Right renal cortex interstitium (tissue), 3 donors: Measurements from ENCODE around the gene IRF6. TPM values are rescaled to one million over a fixed set of nuclear protein-coding genes. Genes with fewer than 3 reads are reported as not detected.

Source experiments
- DNase-seq, 3 donors: peaks; one replicate each; pipeline ENCODE4 v3.0.0-alpha.2; 2013; ENCODE audit warnings: low read depth in 3 of 3, low spot score in 2 of 3
- polyA plus RNA-seq, 3 donors: library from polyadenylated mRNA; unstranded; fragments of 120-200 nt; gene quantifications; one replicate each; pipeline ENCODE4 v1.2.1, GENCODE V29; 2013; ENCODE audit not compliant: insufficient read length in 3 of 3

Gene IRF6
- 10 to 100 TPM; 17.3 to 20.7 (median 19.4) TPM for polyA plus RNA-seq

DNA sequence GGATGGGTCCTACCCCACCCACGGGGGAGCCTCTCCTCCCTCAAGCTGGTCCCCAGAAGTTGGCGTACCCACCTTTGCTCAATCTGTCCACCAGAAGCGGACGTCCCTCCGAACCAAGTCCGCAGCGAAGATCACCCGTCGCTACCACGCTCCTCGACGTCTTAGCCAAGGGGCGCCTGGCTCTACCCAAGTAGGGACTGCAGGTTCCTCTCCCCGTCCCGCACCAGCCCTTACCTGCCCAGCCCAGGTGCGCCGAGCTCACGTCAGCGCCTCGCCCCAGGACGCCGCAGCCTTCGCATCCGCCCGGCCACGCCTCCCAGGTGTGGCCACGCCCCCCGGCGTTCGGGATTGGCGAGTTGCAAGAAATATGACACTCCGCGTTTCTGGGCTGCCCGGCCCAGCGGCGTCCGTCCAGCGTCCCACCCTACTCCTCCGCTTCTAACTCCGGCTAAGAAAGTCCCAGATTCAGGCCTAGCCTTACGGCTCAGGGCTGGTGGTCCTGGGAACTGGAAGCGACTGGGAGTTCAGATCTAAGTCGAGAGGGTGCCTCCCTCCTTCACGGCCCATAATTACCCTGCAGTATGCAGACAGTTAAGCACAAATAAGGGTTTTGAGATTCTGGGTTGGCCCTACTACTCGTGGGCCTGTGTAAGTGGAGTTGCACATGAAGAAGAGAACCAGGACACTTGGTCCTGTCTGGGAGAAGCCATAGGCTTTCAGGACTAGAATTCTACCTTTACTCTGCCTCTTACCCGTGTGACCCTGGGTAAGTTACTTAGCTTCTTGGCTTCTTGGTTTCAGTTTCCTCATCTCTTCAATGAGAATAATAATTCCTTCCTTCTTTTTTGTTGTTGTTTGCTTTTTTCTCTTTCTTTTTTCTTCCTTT, at the start of gene IRF6:
Gene IRF6 (minus strand): TSS at position 268 of the 886 bp plus-strand sequence. CDS start 4,729 bp downstream, outside the sequence.
- DNase-seq = peak in 2 of 3 donors; percentile 72 to 76

DNA sequence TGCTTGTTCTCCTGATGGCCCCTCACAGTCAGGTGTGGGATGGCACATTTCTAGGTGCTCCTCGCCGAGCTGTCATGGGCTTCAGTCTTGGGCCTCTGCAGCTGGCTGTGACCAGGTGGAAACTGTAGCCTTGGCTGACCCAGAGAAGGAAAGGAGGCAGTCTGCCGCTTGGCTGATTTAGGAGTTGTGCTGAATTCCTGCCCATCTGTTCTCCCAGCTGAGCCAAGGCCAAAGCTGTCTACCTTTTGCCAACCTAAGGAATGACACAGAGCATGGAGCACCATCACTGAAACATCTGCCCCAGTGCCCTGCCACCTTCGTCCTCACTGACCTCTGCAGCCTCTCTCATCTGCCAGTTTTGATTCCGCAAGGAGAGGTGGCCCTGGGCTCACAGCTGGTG, 49.7 kb upstream of the IRF6 start:
- no peak for DNase-seq

DNA sequence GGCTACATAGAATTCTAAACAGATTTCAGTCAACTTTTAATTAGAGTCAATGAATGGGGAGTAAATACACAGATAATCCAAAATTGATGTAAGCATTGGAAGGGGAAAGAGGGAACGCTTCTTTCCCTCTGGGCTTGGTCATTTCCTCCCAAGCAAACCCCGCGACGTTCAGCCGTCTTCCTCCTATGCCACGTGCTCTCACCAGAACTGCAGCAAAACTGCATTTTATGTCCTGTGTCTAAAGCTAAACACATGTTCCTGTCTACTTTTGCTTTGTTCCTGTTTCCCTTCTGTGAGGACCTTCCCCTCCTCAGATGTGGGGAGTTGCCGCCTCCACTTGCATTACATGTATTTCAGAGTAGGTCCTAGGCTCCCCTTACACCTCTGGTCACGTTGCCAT, 49.1 kb upstream of the IRF6 start:
- DNase-seq = no peak

DNA sequence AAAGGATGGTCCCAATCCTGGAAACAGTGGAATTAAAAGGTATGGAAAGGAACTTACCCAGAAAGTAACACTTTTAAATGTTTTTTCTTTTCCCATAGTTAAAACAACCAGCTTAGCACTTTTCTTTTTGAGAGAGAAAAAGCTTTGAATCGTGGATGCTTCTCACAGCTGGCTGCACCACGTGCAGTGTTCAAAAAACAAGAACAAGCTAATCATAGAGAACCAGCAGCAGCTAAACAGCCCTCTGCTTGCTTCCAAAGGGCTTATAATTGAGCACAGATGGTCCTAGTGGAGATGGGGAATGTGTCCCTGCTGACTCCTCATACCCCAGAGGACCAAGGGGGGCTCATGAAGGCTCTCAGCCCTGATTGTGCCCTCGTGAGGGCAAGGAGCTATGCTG, 48.3 kb upstream of the IRF6 start:
- no peak for DNase-seq

DNA sequence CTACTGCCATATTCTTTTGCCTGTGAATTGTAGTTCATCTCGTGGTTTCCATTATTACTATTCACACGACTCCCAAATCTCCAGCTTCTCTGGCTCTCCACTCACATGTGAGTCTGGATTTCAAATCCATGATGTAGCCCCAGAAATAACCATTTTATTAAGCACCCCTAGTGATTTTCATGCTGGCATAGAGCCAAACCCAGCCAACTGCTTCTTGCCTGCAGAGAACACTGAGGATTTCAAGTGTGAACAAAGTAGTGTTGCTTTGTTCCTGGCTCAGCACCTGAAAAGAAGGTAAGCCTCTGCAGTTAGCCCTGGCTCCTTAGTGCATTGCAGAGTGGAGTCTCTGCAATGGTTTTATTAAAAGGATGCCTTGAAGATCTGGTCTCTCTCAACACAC, 47.7 kb upstream of the IRF6 start:
- no peak for DNase-seq

DNA sequence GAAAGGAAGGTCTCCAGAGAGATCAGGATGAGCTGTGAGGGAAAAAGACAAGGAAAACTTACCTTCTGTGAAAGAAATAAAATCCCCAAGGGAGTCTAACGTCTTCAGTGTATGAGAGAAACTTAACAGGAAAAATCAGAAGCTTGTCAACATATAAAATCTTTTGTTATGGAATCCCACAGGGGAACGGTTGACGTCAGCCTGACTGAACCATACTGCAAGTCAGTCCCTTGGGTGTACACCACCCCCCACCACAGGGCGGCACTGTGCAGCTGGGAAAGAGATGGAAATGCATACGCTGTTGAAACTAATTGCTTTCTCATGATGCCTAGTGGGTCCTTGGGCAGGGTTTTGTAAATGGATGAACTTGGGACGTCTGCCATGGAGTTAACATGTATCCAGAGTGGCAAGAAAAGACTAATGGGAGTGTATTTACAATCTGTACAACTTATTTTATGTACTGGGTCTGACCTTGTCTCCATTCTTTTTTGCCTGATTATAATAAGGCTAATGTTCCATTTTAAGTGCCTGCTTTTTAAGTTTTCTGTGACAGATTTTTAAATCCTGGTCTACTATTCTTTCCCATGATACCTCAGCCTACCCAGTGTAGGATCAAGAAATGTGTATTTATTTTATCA, 44.5 kb upstream of the IRF6 start:
- DNase-seq = no peak

DNA sequence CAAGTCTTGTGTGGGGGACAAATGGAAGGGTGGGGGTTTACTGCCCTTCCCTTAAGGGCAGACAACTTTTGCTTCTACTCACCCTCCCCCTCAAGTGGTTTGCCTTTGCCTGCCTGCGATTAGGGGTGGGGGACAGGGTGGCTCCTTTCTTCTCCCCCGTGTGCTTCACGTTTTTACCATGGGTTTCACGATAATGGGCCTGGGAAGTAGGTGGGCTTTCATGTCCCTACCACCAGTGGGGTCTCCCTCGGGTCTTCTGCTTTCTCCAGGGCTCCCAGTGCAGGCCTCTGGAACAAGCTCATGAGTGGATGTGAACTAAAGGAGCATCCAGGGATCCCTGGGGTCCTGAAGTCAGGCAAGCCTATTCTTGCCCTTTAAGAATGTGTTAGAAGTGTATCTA, 43.4 kb upstream of the IRF6 start:
- DNase-seq = no peak

DNA sequence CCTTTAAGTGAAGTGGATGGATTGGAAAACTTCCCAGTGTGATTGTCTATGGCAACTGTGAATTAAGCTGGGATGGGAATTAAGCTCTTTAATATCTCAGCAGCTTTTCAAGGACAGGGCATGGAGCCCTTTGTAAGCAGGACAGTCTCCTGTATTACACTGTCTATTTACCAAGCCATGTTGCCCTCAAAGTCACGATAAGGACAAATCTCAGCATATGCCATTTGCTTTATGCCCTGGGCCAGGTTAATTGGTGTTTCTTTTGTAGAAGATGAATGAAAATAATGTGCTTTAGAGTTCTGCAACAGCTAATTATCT, 39.4 kb upstream of the IRF6 start:
- DNase-seq = no peak

DNA sequence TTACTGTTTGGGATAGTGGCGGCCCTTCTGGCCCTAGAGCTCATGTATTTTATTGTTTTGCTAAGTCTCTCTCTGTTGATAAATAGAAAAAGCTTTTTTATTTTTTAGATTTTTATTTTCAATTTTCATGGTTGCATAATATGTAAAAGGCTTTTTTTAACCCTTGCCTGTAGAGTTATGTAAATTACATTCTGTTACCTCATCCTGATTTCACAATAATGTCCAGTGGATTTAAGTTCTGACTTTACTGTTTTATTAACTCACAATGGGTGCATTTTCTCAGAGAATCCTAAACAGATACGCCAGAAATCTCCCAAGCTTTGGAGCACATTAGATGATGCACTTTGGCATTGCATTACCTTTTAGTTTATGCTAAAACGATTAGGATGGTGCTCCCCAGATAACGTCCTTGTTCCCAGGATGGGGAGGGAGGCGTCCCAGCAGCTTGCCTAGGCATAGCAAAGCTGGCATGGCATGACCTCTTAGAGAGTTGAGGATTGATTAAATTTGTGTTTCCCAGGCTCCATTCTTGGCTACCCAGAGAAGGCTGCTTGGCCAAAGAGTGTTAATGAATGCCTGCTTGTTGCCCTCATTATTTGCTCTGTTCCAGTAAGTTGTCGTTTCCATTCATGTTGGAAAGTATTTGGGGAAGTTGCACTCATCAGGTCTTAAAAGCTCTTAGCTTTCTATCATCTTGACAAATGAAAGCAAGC, 38.9 kb upstream of the IRF6 start:
- no peak for DNase-seq

DNA sequence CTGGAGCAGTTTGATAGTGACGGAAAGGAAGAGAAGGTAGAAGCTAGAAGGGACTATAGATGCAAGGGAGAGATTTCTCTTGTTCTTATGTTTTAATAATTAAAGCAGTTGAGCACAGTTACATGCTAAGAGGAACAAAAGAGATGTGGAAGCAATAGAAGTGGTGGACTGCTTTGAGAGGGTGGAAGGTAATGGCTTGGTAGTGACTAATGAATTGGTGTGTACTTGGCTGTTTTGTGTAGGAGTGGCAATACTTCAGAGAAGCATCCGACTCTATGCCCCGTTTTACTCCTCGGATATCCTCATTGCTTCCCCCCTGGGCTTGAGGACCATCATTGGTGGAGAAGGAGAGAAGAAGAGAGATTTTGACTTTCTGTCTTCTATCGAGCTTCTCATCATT, 34.7 kb upstream of the IRF6 start:
- no peak for DNase-seq

DNA sequence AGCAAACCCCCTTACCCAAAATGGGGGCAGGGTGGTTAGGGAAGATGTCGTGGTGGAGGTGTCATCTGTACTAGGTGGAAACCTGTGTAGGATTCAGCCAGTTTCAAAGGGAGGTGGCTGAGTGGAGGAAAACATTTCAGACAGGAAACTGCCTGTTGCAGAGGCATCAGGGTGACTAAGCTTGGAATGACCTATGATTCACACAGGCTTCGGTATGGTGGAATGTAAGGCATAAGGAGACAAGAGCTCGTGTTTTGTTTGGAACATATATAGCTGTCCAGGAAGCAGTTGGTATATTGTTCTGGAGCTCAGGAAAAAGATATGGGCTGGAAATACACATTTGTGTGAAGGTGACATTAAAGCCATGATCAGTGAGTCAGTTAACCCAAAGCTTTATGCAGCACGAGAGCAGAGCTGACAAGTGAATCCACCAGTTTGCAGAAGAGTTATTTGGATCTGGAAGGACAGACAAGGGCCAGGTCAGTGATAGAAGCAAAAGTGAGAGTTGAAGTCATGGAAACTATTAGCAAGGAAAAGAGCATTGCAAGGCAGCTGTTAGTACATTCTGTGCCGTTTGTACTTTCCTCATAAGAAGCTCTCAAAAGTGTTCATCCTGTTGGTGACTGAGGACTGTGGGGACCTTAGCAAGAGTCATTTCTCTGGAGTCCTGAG, 34.1 kb upstream of the IRF6 start:
- DNase-seq = no peak

DNA sequence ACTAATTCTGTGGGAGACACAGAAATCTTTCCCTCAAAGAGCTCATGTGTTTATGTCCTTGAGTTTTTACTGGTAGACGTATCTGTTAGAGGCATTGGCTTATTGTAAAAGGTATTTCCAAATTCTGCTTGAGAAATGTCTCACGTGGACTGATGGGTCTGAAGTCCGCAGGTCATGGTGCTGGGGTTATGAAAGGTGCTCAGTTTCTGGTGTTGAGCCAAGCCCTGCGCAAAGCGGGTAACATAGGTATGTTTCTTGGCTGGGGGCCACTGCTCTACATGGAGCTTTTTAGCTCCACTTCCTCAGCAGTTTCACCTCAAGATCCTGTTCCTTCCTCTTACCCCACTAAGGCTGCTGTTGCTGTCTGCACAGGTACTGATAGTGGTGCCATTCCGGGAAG, 32.6 kb upstream of the IRF6 start:
- no peak for DNase-seq

DNA sequence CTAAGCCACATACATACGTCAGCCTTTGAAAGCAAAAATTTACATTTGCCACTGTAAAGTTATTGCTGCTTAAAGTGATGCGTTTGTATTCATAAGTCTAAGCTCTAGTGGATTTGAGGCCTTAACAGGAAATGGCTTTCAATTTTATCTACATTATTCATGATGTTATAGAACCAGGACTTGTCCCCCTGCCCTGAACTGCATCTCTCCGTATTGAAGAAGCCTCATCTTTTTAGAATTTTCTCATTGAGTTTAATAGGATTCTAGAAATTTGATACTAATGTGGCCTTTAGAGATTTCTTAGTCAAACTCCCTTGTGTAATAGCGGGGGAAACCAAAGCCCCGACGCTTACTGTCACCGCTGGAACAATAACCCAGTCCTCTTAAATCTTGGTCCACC, 31.7 kb upstream of the IRF6 start:
- DNase-seq = no peak

DNA sequence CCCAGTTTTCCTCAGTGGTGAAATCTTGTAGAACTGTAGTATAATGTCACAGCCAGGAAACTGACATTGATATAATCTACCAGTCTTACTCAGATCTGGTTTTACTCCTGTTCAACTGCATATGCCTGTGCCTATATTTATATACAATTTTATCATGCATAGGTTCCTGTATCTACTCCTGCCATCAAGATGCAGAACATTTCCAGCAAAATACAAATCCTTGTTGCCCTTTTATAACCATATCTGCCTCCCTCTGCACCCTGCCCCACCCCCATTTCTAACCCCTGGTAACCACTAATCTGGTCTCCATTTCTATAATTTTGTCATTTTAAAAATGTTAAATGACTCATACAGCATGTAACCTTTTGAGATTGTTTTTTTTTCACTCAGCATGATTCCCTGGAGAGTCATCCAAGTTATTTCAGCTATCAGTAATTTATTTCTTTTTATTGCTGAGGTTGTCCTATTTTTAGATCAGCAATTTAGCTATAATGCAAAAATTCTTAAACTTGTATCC, 29.9 kb upstream of the IRF6 start:
- no peak for DNase-seq

DNA sequence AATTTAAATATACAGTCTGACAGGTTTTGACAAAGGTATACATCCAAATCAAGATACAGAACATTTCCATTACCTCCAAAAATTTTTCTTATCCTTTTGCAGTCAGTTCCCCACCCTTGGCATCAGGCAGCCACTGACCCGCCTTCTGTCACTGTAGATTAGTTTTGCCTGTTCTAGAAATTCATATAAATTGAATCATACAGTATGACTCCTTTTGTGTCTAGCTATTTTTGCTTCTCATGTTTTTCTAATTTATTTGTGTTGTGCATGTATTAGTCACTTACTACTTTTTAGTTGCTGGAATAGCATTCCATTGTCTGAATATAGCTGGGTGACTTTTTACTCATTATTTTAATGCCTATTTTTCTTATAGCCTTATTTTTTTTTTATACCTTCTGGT, 25.7 kb upstream of the IRF6 start:
- DNase-seq = no peak

DNA sequence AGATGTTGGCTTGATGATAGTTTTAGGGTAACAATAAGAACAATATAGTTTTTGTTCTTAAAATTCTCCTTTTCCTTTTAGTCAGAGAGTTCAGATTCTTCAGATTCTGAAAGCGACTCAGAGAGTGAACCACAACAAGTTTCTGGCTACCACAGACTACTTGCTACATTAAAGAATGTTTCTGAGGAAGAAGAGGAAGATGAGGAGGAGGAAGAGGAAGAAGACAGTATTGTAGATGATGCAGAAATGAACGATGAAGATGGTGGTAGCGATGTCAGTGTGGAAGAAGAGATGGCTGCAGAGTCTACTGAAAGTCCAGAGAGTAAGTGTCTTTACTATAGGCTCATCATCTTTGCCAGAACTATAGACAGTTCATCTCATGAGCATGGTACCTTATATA, 24.8 kb upstream of the IRF6 start:
- DNase-seq = no peak

DNA sequence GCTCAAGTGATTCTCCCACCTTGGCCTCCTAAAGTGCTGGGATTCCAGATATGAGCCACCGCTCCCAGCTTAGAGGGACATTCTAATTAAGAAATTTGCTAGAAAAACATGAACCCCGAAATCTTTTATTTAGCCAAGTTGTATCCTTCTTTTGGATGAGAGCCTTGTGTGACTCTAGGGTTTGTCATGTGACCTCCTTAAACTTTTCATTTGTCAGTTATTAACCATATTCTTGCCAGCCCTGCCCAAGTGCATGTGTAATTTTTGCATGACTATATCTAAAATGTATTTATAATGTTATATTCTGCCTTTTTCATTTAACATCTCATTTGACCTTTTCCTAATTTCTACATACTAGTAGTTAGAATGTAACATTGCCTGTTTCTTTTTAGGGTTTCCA, 23.8 kb upstream of the IRF6 start:
- no peak for DNase-seq

DNA sequence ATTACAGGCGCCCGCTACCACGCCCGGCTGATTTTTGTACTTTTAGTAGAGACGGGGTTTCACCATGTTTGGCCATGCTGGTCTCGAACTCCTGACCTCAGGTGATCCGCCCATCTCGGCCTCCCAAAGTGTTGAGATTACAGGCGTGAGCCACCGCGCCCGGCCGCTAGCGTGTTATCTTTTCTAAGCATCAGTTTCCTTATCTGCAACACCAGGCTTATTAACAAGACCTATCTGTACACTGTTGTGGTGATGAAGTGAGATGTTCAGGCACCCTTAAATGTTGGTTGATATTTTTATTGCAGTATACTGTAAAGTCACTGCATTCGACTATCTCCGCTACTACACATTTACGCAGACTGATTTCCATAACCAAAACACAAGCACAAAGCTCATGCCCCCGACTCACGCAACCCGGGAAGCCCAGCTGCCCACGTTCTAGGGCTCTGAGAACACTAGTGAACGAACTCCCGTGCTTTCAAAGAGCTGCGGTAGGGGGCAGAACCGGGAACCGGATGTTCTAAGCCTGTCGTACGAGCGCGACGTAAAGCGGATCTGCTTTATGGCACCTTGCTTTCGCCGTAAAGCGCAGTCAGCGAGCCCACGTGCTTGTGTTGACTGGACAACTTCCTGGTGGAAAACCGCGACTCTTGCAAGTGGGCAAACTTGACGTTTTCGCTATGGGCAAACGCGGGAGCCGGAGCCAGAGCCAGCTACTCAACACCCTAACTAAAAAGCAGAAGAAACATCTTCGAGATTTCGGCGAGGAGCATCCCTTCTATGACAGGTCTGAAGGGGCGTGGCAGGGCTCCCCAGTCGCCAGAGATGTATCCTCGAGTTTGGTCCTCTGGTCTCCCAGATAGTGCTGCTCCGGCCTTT, 21.7 kb upstream of the IRF6 start, which contains the start of gene UTP25:
Gene UTP25 (plus strand): TSS at position 589 of the 879 bp plus-strand sequence. CDS start 92 bp downstream, at position 681.
- DNase-seq = peak; percentile 83 to 93 (median 90)

DNA sequence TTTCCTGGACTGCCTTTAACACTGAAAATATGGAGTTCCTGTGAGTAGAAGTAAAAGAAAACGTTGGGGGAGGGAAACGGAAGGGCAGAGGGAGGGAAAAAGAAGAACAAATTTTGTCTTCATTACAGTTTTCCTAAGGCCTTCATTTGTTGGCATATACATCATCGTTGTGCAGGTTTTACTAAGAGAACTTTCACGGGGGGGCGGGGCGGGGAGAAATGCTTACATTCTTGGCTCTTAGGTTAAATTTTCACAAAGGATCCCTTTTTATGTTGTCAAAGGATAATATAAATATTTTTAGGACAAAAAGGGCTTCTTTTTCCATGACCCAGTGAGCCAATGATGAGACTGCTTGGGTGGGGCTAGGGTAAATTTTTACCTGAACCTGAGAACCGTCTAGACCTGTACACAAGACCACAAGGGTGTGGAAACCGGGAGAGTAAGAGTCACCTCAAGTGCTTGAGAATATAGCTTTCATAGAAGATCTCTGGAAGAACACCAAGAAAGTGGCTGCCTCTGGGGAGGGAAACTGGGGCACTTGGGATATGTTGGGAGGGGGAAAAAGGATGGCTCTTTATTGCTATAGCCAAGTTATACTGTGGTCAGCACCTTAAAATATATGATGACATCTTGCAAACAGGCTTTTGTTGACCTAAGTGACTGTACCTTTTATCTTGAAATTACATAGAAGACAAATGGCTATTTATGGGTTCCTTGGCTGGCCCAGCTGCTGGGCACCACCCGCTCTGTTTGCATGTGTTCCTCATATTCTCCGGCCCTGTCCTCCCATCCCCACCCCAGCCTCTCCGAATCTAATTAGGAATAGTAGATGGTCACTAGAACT, 19.9 kb upstream of the IRF6 start:
- no peak for DNase-seq
